OCI-LY1 (cell line): ENCODE measurements around the gene AGAP3.

ENCODE experiments used
- CTCF ChIP-seq: fragments of 200-600 bp; sonication (generic), shearing (Covaris generic); IDR thresholded peaks from 2 replicates; pipeline ENCODE4 v1.5.1; 2017; ENCODE audit warnings: mild to moderate bottlenecking, antibody characterized with exemption, low read length, moderate library complexity, mixed read lengths
- EZH2 ChIP-seq: fragments of 200-600 bp; sonication (generic), shearing (Covaris generic); IDR thresholded peaks from 2 replicates; pipeline ENCODE4 v1.8.0; 2017; ENCODE audit warnings: borderline replicate concordance, mixed run types, mild to moderate bottlenecking, antibody characterized with exemption, low read length, moderate library complexity, mixed read lengths

- TF ChIP-seq CTCF (no peak), EZH2 (no peak)
Observed at GRCh38 chr7:151088019-151088855, 2.0 kb downstream of the AGAP3 start.
